ENCODE measurements around the gene SFRP2.

Gene SFRP2

GRCh38 chr4:153766758-153767157 is 22.1 kb downstream of the SFRP2 start:
- no peak for DNase-seq (ENCODE audit: low read depth)

- no peak for DNase-seq (ENCODE audit: low read depth)
Measured at GRCh38 chr4:153765894-153766293, 23.0 kb downstream of the SFRP2 start.

- DNase-seq (ENCODE audit: low read depth) = no peak
Measured at GRCh38 chr4:153764601-153765368, 24.1 kb downstream of the SFRP2 start.

- no peak for DNase-seq (ENCODE audit: low read depth)
Measured at GRCh38 chr4:153763404-153763803, 25.5 kb downstream of the SFRP2 start.

DNA sequence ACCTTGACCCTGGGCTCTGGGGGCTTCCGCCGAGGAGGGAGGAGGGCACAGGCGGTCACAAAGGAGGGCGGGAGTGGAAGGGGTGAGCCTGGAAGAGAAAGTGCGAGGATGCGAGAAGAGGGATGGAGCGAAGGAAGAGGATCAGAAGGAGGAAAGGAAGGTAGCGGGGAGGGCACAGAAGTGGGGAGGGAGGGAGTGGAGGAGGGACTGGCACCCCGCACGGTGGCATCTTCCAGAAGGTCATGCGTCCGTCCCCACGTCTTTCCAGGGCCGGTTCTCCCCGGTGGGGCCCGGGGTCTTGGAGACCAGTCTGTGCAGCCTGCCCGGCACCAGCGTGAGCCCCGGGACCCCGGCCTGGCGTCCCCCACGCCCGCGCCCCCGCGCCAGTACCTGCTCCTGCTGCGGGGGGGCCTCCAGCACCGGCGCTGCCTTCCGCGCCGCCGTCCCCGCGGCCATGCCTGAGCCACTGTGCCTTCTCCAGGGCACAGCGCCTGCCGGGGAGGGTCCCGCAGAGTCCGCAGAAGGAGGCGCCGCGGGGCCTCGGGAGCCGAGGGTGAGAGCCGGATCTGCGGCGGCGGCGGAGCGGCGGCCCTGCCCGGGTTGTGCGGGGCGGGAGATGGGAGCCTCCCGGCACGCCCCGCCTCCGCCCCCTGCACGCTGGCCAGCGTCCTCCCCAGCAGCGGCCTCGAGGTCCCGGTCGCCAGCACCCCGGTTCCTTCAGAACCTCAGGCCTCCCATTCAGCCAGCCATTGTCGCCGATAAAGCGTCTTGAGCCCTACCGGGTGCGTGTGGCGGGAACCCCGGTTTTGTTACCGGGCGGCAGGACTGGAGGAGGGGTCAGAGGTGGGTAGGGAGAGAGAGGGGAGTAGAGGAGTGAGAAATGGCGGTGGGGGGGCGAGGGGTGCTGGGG is 29.2 kb downstream of the SFRP2 start, which contains the start of gene RNF175:
TSS of gene RNF175 (minus strand) at position 618 of the 910 bp plus-strand sequence. CDS start at position 456, 162 bp downstream.
- DNase-seq (ENCODE audit: low read depth) = no peak

GRCh38 chr4:153758688-153759406 is 30.0 kb downstream of the SFRP2 start:
- DNase-seq (ENCODE audit: low read depth) = no peak

DNA sequence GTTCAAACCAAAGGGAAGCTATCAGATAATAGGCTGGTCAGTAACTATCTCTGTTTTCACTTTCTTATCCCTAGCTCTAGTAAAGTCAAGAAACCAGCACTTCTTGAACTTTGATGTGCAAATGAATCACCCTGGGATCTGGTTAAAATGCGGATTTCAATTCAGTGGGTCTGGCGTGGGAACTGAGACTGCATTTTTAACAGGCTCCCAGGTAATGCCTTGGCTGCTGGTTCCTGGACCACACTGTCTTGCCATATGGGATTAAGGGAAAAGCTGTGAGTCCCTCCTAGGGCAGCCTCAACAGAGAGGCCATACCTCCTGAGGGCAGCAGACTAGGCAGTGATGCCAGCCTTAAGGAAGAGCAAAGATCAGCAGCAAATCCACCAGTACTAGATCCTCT is 30.7 kb downstream of the SFRP2 start:
- DNase-seq (ENCODE audit: low read depth) = no peak

GRCh38 chr4:153757407-153757806 is 31.5 kb downstream of the SFRP2 start:
- DNase-seq (ENCODE audit: low read depth) = no peak

DNA sequence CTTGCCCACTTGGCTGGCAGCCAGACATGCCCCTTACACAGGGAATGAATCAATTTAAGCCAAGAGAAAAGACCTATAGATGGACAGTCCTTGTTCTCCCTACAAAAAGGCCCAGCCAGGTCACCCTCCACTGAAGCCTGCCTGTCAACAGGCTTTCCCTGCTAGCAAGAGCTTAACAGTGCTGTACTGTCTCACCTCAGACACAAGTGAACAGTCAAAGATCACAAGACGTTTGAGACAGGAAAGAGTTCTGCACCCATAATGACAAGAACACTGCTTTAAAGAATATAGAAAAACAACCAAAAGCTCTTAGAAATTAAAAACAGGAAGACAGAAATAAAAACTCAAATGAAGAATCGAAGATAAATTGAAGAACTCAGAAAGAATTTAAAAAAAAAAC is 33.7 kb downstream of the SFRP2 start:
- no peak for DNase-seq (ENCODE audit: low read depth)

DNA sequence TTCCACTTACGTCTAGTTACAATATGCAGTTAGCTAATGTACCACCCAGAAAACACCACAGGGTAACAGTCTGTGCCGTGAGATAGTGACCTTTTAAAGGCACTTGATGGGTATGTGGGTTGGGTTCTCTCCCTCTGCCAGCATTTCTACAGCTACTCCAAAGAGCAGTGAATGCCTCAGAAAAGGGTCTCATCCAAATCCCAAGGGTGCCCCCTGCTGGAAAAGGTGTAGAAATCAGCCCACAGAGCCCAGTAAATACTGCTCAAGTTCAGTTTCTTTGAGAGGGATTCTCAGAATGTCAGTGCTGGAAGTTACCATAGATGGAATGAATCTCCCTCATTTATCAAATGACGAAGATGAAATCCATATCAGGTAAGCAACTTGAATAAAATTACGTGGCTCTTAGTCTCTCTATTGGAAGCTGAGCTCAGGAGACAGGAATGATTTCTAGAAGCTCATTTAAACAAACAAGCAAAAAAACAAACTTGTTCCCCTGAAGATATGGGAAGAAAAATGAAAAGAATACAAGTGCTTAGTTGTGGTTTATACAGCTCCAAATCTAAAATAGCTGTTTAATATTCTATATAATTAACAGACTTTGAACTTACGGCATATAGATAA is 38.6 kb downstream of the SFRP2 start:
- DNase-seq (ENCODE audit: low read depth) = peak; percentile 39

GRCh38 chr4:153748378-153748777 is 40.5 kb downstream of the SFRP2 start:
- DNase-seq (ENCODE audit: low read depth) = no peak

GRCh38 chr4:153747406-153747955 is 41.4 kb downstream of the SFRP2 start:
- no peak for DNase-seq (ENCODE audit: low read depth)

DNA sequence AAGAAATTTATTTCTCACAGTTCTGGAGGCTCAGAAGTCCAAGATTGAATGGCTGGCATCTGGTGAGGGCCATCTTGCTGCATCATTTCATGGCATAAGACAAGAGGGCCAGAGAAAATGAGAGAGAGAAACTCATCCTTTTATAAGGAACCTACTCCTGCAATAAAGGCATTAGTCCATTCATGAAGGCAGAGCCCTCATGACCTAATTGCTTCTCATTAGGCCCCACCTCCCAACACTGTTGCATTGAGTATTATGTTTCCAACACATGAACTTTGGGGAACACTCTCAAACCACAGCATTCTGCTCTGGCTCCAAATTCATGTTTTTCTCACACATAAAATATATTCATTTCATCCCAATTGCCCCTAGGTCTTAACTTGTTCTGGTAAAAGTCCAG is 43.2 kb downstream of the SFRP2 start:
- DNase-seq (ENCODE audit: low read depth) = no peak

- DNase-seq (ENCODE audit: low read depth) = no peak
Measured at GRCh38 chr4:153741541-153741940, 47.3 kb downstream of the SFRP2 start.

DNA sequence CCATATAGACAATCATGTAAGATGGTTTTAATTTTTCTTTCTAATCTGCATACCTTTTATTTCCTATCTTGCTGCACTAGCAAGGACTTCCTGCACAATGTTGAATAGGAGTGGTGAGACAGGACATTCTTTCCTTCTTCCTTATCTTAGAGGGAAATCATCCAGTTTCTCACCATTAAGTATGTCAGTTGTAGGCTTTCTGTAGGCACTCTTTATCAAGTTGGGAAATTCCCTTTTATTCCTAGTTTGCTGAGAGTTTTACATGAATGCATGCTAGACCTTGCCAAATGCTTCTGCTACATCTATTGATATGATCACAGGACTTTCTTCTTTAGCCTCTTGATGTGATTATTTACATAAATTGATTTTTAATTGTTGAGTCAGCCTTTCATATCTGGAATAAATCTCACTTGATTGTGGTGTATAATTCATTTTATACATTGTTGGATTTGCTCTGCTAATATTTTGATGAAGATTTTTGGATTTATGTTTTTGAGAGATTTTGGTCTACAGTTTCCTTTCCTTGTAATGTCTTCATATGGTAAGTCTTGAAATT is 52.9 kb downstream of the SFRP2 start:
- DNase-seq (ENCODE audit: low read depth) = no peak

DNA sequence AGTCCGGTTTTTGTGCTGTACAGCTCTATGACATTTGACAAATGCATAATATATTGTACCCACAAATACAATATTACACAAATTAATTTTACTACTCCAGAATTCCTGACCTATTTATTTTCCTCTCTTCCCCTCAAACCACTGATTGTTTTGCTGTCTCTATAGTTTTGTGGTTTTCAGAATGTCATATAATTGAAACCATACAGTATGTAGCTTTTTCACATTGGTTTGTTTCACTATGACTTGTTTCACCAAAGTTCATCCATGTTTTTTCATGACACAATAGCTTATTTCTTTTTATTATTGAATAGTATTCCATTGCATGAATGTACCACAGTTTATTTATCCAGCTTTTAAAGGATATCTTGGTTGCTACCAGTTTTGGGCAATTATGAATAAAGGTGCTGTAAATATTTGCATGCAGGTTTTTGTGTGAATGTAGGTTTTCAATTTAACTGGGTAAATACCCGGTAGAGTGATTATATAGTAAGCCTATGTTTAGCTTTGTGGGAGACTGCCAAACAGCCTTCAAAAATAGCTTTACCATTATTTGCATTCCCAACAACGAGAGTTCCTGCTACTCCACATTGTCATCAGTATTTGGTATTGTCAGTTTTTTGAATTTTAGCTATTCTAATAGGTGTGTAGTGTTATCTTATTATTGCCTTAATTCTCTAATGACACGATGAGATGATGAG is 55.0 kb downstream of the SFRP2 start:
- no peak for DNase-seq (ENCODE audit: low read depth)

GRCh38 chr4:153731239-153731638 is 57.6 kb downstream of the SFRP2 start:
- no peak for DNase-seq (ENCODE audit: low read depth)
